Glutamatergic neuron (in vitro differentiated cells): ENCODE measurements around the gene AP3D1. TPM values are rescaled to one million over a fixed set of nuclear protein-coding genes. Genes with fewer than 3 reads are reported as not detected.

Experiments
- DNase-seq: peaks from one replicate; pipeline ENCODE4 v3.0.0; 2022
- H3K27ac Mint-ChIP-seq: one replicate; pipeline ENCODE4 v1.8.0; 2020; ENCODE audit warnings: mild to moderate bottlenecking, mixed read lengths, inconsistent platforms; ENCODE audit not compliant: unreplicated experiment
- H3K27me3 Mint-ChIP-seq: one replicate; pipeline ENCODE4 v1.8.0; 2020; ENCODE audit warnings: mild to moderate bottlenecking, moderate library complexity, mixed read lengths, inconsistent platforms; ENCODE audit not compliant: unreplicated experiment
- H3K36me3 Mint-ChIP-seq: one replicate; pipeline ENCODE4 v1.8.0; 2020; ENCODE audit warnings: mild to moderate bottlenecking, mixed read lengths, inconsistent platforms; ENCODE audit not compliant: unreplicated experiment
- H3K4me1 Mint-ChIP-seq: one replicate; pipeline ENCODE4 v1.8.0; 2020; ENCODE audit warnings: mild to moderate bottlenecking, low read depth, mixed read lengths, inconsistent platforms; ENCODE audit not compliant: unreplicated experiment
- H3K4me3 Mint-ChIP-seq: one replicate; pipeline ENCODE4 v1.8.0; 2020; ENCODE audit warnings: mild to moderate bottlenecking, mixed read lengths, inconsistent platforms; ENCODE audit not compliant: unreplicated experiment
- H3K9me3 Mint-ChIP-seq: one replicate; pipeline ENCODE4 v1.8.0; 2020; ENCODE audit warnings: mild to moderate bottlenecking, moderate library complexity, mixed read lengths, inconsistent platforms; ENCODE audit not compliant: unreplicated experiment
- CTCF ChIP-seq: fragments of 200-600 bp; sonication (generic); IDR thresholded peaks from one replicate; pipeline ENCODE4 v1.5.0; 2021; ENCODE audit not compliant: partially characterized antibody, unreplicated experiment
- total RNA-seq: library from RNA; stranded (reverse); fragmentation: NEBNext Ultra II Directional; extraction: Animal tissue kit (Norgen Biotek cat#: 25700); gene quantifications from one replicate; pipeline ENCODE4 v1.2.1, GENCODE V29; 2021; ENCODE audit not compliant: unreplicated experiment

AP3D1 gene
- total RNA-seq, 1 donor from 2014 or later: 133 TPM

GRCh38 chr19:2111425-2111824, 39.9 kb downstream of the AP3D1 start:
- no peak overlapping the region for H3K27ac Mint-ChIP-seq
- no peak overlapping the region for H3K4me3 Mint-ChIP-seq
- no peaks in the 10 kb centered on the region for H3K36me3 Mint-ChIP-seq

GRCh38 chr19:2110822-2111221, 40.5 kb downstream of the AP3D1 start:
- no peak for DNase-seq
- H3K27me3 Mint-ChIP-seq: peaks cover 5% of the 10 kb centered on the region
- H3K4me3 Mint-ChIP-seq: no peak overlapping the region
- peaks cover 4% of the 10 kb centered on the region for H3K9me3 Mint-ChIP-seq
- H3K27ac Mint-ChIP-seq: no peak overlapping the region
- H3K36me3 Mint-ChIP-seq: no peaks in the 10 kb centered on the region
- TF ChIP-seq CTCF: no peak
- no peaks in the 10 kb centered on the region for H3K4me1 Mint-ChIP-seq

More at GRCh38 chr19:2111425-2111824, 39.9 kb downstream of the AP3D1 start:
- no peak for DNase-seq
- Mint-ChIP-seq H3K9me3 (peaks cover 5% of the 10 kb centered on the region), H3K27me3 (peaks cover 5% of the 10 kb centered on the region), H3K4me1 (no peaks in the 10 kb centered on the region)
- no peak for TF ChIP-seq CTCF

GRCh38 chr19:2109046-2109864, 42.1 kb downstream of the AP3D1 start:
- TF ChIP-seq CTCF: no peak
- peaks cover 7% of the 10 kb centered on the region for H3K27me3 Mint-ChIP-seq
- no peak overlapping the region for H3K4me3 Mint-ChIP-seq
- no peak overlapping the region for H3K27ac Mint-ChIP-seq
- H3K9me3 Mint-ChIP-seq: peaks cover 10% of the 10 kb centered on the region
- H3K4me1 Mint-ChIP-seq: no peaks in the 10 kb centered on the region
- no peak for DNase-seq
- peaks cover under 1% of the 10 kb centered on the region for H3K36me3 Mint-ChIP-seq

- peaks cover 11% of the 10 kb centered on the region for H3K9me3 Mint-ChIP-seq
- H3K27me3 Mint-ChIP-seq: peaks cover 8% of the 10 kb centered on the region
- no peak for TF ChIP-seq CTCF
- DNase-seq: no peak
- H3K36me3 Mint-ChIP-seq: peaks cover 7% of the 10 kb centered on the region
- peak overlapping the region; percentile 41 for H3K27ac Mint-ChIP-seq
- no peak overlapping the region for H3K4me3 Mint-ChIP-seq
- H3K4me1 Mint-ChIP-seq: no peaks in the 10 kb centered on the region
These were observed 42.9 kb downstream of the AP3D1 start for GRCh38 chr19:2108251-2109016.
